ENCODE results near the gene RPL38.
"Not testable (repeated sequence)": the region's sequence is repeated elsewhere in the genome, so short reads cannot be mapped to it uniquely, and the experiment has no call there.

Gene RPL38

GRCh38 chr17:74185571-74186185 is 17.8 kb upstream of the RPL38 start:
- no peak for DNase-seq

GRCh38 chr17:74186498-74186897 is 17.0 kb upstream of the RPL38 start:
- no peak for DNase-seq

GRCh38 chr17:74187761-74188160 is 15.7 kb upstream of the RPL38 start:
- no peak for DNase-seq

GRCh38 chr17:74188687-74189086 is 14.8 kb upstream of the RPL38 start:
- DNase-seq = not testable (repeated sequence)

GRCh38 chr17:74190154-74190553 is 13.3 kb upstream of the RPL38 start:
- no peak for DNase-seq

GRCh38 chr17:74190807-74191406 is 12.6 kb upstream of the RPL38 start:
- DNase-seq = no peak

GRCh38 chr17:74192950-74193781 is 10.3 kb upstream of the RPL38 start:
- no peak for DNase-seq

GRCh38 chr17:74194682-74195081 is 8.8 kb upstream of the RPL38 start:
- DNase-seq = no peak

GRCh38 chr17:74196541-74197317 is 6.7 kb upstream of the RPL38 start:
- DNase-seq = no peak

GRCh38 chr17:74197801-74198200 is 5.7 kb upstream of the RPL38 start:
- no peak for DNase-seq

GRCh38 chr17:74198694-74199093 is 4.8 kb upstream of the RPL38 start:
- DNase-seq = no peak

GRCh38 chr17:74199306-74200092 is 4.0 kb upstream of the RPL38 start:
- DNase-seq = peak; percentile 46 to 65

GRCh38 chr17:74200112-74200511 is 3.4 kb upstream of the RPL38 start:
- DNase-seq = no peak

GRCh38 chr17:74201250-74201649 is 2.2 kb upstream of the RPL38 start:
- DNase-seq = no peak

GRCh38 chr17:74201948-74202347 is 1.5 kb upstream of the RPL38 start:
- no peak for DNase-seq

- no peak for DNase-seq
Observed at GRCh38 chr17:74202938-74203337, 540 bp upstream of the RPL38 start.

- no peak for DNase-seq
Observed at GRCh38 chr17:74204474-74204873, 996 bp downstream of the RPL38 start.

- no peak for DNase-seq
Observed at GRCh38 chr17:74205274-74205673, 1.8 kb downstream of the RPL38 start.

GRCh38 chr17:74206332-74206818 is 2.9 kb downstream of the RPL38 start:
- DNase-seq = no peak

- peak; percentile 65 to 70 for DNase-seq
Observed at GRCh38 chr17:74210191-74211140, 7.0 kb downstream of the RPL38 start.
